Smooth muscle cell (in vitro differentiated cells): ENCODE measurements around the gene CFAP206. TPM values are rescaled to one million over a fixed set of nuclear protein-coding genes. Genes with fewer than 3 reads are reported as not detected.
"Not testable (repeated sequence)": the region's sequence is repeated elsewhere in the genome, so short reads cannot be mapped to it uniquely, and the experiment has no call there.

Experiments used
- DNase-seq: peaks from one replicate; lab custom pipeline; 2025; ENCODE audit not compliant: unreplicated experiment; lab: John Stamatoyannopoulos, UW
- H2AFZ ChIP-seq: fragments of 200-600 bp; sonication (generic); 2 replicates; pipeline ENCODE4 v1.6.0; 2016; ENCODE audit warnings: antibody characterized with exemption, low read depth, mild to moderate bottlenecking
- H3F3A ChIP-seq: fragments of 200-600 bp; sonication (generic); 2 replicates; pipeline ENCODE4 v1.6.0; 2017; ENCODE audit warnings: antibody characterized with exemption, low read depth
- H3K27ac ChIP-seq: fragments of 200-600 bp; sonication (generic); 2 replicates; pipeline ENCODE4 v1.5.1; 2016; ENCODE audit warnings: low read depth, mild to moderate bottlenecking
- H3K27me3 ChIP-seq: fragments of 200-600 bp; sonication (generic); 2 replicates; pipeline ENCODE4 v1.6.1; 2016; ENCODE audit warnings: low read depth, mild to moderate bottlenecking
- H3K36me3 ChIP-seq: fragments of 200-600 bp; sonication (generic); 2 replicates; pipeline ENCODE4 v1.5.1; 2016; ENCODE audit warnings: low read depth
- H3K4me1 ChIP-seq: fragments of 200-600 bp; sonication (generic); 2 replicates; pipeline ENCODE4 v1.5.1; 2016; ENCODE audit warnings: low read depth
- H3K4me2 ChIP-seq: fragments of 200-600 bp; sonication (generic); 2 replicates; pipeline ENCODE4 v1.6.0; 2016; ENCODE audit warnings: mild to moderate bottlenecking
- H3K4me3 ChIP-seq: fragments of 200-600 bp; sonication (generic); 2 replicates; pipeline ENCODE4 v1.5.1; 2016; ENCODE audit warnings: mild to moderate bottlenecking
- H3K79me2 ChIP-seq: fragments of 200-600 bp; sonication (generic); 2 replicates; pipeline ENCODE4 v1.6.0; 2016; ENCODE audit warnings: low read depth, mild to moderate bottlenecking
- H3K9ac ChIP-seq: fragments of 200-600 bp; sonication (generic); 2 replicates; pipeline ENCODE4 v1.6.0; 2016; ENCODE audit warnings: low read depth
- H3K9me3 ChIP-seq: fragments of 200-600 bp; sonication (generic); replicated peaks from 2 replicates; pipeline ENCODE4 v1.5.1; 2016; ENCODE audit warnings: low read depth
- H4K20me1 ChIP-seq: fragments of 200-600 bp; sonication (generic); 2 replicates; pipeline ENCODE4 v1.6.0; 2016; ENCODE audit warnings: low read depth
- CTCF ChIP-seq: fragments of 200-600 bp; sonication (generic); IDR thresholded peaks from 2 replicates; pipeline ENCODE4 v1.5.1; 2017; ENCODE audit warnings: borderline replicate concordance, mild to moderate bottlenecking, antibody characterized with exemption; ENCODE audit not compliant: insufficient read depth, poor library complexity, severe bottlenecking
- WGBS: methylation state at CpG from one replicate; pipeline ENCODE4 v1.1.7; 2016; ENCODE audit warnings: low lambda C conversion rate; 5-methylcytosine and 5-hydroxymethylcytosine counted together
- polyA plus RNA-seq: library from polyadenylated mRNA; unstranded; fragments of >200 nt; fragmentation: Nextera tagmentation; extraction: Ambion mirVana; gene quantifications from 2 replicates; pipeline ENCODE4 v1.2.1, GENCODE V29; 2016
- total RNA-seq: library from RNA; depleted of rRNA; stranded (reverse); fragments of >200 nt; gene quantifications from 2 replicates; pipeline ENCODE4 v1.2.3, GENCODE V29; 2014

CFAP206 gene
- total and polyA plus RNA-seq, 2 experiments from 2014 or later: 0.21 to 2.0 TPM

GRCh38 chr6:87482366-87482765, 74.6 kb downstream of the CFAP206 start:
- H3K4me2 ChIP-seq: no peak overlapping the region
- H4K20me1 ChIP-seq: no peaks in the 10 kb centered on the region
- TF ChIP-seq CTCF: no peak
- no peaks in the 10 kb centered on the region for H3K79me2 ChIP-seq
- no peaks in the 10 kb centered on the region for H3K36me3 ChIP-seq
- H3K9me3 ChIP-seq: no peaks in the 10 kb centered on the region
- no peak overlapping the region for H3K27ac ChIP-seq
- H2AFZ ChIP-seq: no peak overlapping the region
- DNase-seq: no peak
- H3K4me1 ChIP-seq: no peaks in the 10 kb centered on the region
- no peak overlapping the region for H3K4me3 ChIP-seq
- no peaks in the 10 kb centered on the region for H3K27me3 ChIP-seq
- H3F3A ChIP-seq: no peaks in the 10 kb centered on the region
- no peak overlapping the region for H3K9ac ChIP-seq
- WGBS: 83% methylated on average over 4 of the region's 4 CpGs

GRCh38 chr6:87483929-87484328, 76.2 kb downstream of the CFAP206 start:
- peak; percentile 42 for TF ChIP-seq CTCF
- 41% methylated on average over 9 of the region's 9 CpGs for WGBS
- no peak overlapping the region for H2AFZ ChIP-seq
- H3K79me2 ChIP-seq: no peaks in the 10 kb centered on the region
- H3K36me3 ChIP-seq: no peaks in the 10 kb centered on the region
- no peaks in the 10 kb centered on the region for H3K9me3 ChIP-seq
- no peaks in the 10 kb centered on the region for H3K4me1 ChIP-seq
- H3K27ac ChIP-seq: peak overlapping the region; percentile 75
- no peak overlapping the region for H3K9ac ChIP-seq
- peak; percentile 2 for DNase-seq
- peak overlapping the region; percentile 9 for H3K4me3 ChIP-seq
- peak overlapping the region; percentile 74 for H3K4me2 ChIP-seq
- H3F3A ChIP-seq: no peaks in the 10 kb centered on the region
- no peaks in the 10 kb centered on the region for H3K27me3 ChIP-seq
- no peaks in the 10 kb centered on the region for H4K20me1 ChIP-seq

- Histone ChIP-seq H3K27me3 (no peaks in the 10 kb centered on the region), H3K27ac (peak overlapping the region; percentile 75), H3K4me3 (no peak overlapping the region), H3K79me2 (no peaks in the 10 kb centered on the region), H3K9ac (no peak overlapping the region), H4K20me1 (no peaks in the 10 kb centered on the region), H3K9me3 (no peaks in the 10 kb centered on the region), H3K4me1 (no peaks in the 10 kb centered on the region), H3K4me2 (no peak overlapping the region), H3F3A (no peaks in the 10 kb centered on the region), H2AFZ (no peak overlapping the region), H3K36me3 (no peaks in the 10 kb centered on the region)
- DNase-seq: no peak
- TF ChIP-seq CTCF: no peak
- WGBS: 88% methylated on average over 7 of the region's 7 CpGs
Measured at GRCh38 chr6:87484491-87484890, 76.7 kb downstream of the CFAP206 start.

GRCh38 chr6:87487555-87487954, 79.8 kb downstream of the CFAP206 start:
- Histone ChIP-seq H3K4me3 (no peak overlapping the region), H3K9me3 (no peaks in the 10 kb centered on the region), H4K20me1 (no peaks in the 10 kb centered on the region), H3K4me1 (no peaks in the 10 kb centered on the region), H3K36me3 (no peaks in the 10 kb centered on the region), H3K79me2 (no peaks in the 10 kb centered on the region), H3K9ac (no peak overlapping the region), H3K4me2 (no peak overlapping the region), H3F3A (no peaks in the 10 kb centered on the region), H3K27me3 (no peaks in the 10 kb centered on the region), H2AFZ (no peak overlapping the region), H3K27ac (no peak overlapping the region)
- no peak for TF ChIP-seq CTCF
- WGBS: 87% methylated on average over 4 of the region's 4 CpGs
- DNase-seq: no peak

- not testable (repeated sequence) for H3K79me2 ChIP-seq, H3K4me3 ChIP-seq, DNase-seq, H3K27ac ChIP-seq, H2AFZ ChIP-seq, H4K20me1 ChIP-seq, H3F3A ChIP-seq, H3K4me2 ChIP-seq, H3K4me1 ChIP-seq, H3K9ac ChIP-seq, H3K27me3 ChIP-seq, H3K36me3 ChIP-seq, H3K9me3 ChIP-seq
- WGBS: 97% methylated on average over 8 of the region's 8 CpGs
Measured at GRCh38 chr6:87489326-87489725, 81.6 kb downstream of the CFAP206 start.
